Ascending aorta (tissue), 2 donors: ENCODE measurements around the gene CENPA. TPM values are rescaled to one million over a fixed set of nuclear protein-coding genes. Genes with fewer than 3 reads are reported as not detected.

ENCODE experiments used
- DNase-seq, 2 donors: peaks; one replicate each; pipeline ENCODE4 v3.0.0-alpha.2; 2019; ENCODE audit warnings: low spot score in 2 of 2
- H3K27ac ChIP-seq, 2 donors: fragments of 200-600 bp; sonication (generic); one replicate each; pipeline ENCODE4 v1.5.1; 2016 to 2017; ENCODE audit warnings: mild to moderate bottlenecking in 1 of 2
- H3K27me3 ChIP-seq: fragments of 200-600 bp; sonication (generic); one replicate; pipeline ENCODE4 v1.5.1; 2017
- H3K36me3 ChIP-seq, 2 donors: fragments of 200-600 bp; sonication (generic); one replicate each; pipeline ENCODE4 v1.5.1; 2016
- H3K4me1 ChIP-seq, 2 donors: fragments of 200-600 bp; sonication (generic); one replicate each; pipeline ENCODE4 v1.5.1; 2016 to 2017; ENCODE audit warnings: mild to moderate bottlenecking in 1 of 2
- H3K4me3 ChIP-seq, 2 donors: fragments of 200-600 bp; sonication (generic); one replicate each; pipeline ENCODE4 v1.5.1; 2016 to 2017; ENCODE audit warnings: mild to moderate bottlenecking in 1 of 2
- H3K9me3 ChIP-seq, 2 donors: fragments of 200-600 bp; sonication (generic); one replicate each; pipeline ENCODE4 v1.5.1; 2016
- CTCF ChIP-seq, 3 experiments: fragments of 200-600 bp in 2 of 3; fragments of 450-650 bp in 1 of 3; sonication (generic) in 2 of 3; IDR thresholded peaks; one replicate each; pipeline ENCODE4 v1.5.1; 2016 to 2019; ENCODE audit warnings: antibody characterized with exemption in 3 of 3, mild to moderate bottlenecking in 1 of 3, moderate library complexity in 1 of 3
- intact Hi-C: fragments of 100-400 bp; cut with DNase I; formaldehyde crosslinking; loops from one replicate; pipeline ENCODE4 v1.15.1; 2023
- total RNA-seq: library from RNA; depleted of rRNA; stranded (reverse); fragments of >200 nt; gene quantifications from one replicate; pipeline ENCODE4 v1.1.0, GENCODE V29; 2016

Gene CENPA
- total RNA-seq, 1 donor from 2014 or later: not detected

- no peak for TF ChIP-seq CTCF (IDR thresholded peaks at IDR 0.05)
- Histone ChIP-seq H3K36me3 (no peaks in the 10 kb centered on the region), H3K27ac (peak within 1 kb of the TSS; percentile 86 to 97), H3K9me3 (no peaks in the 10 kb centered on the region), H3K27me3 (no peaks in the 10 kb centered on the region), H3K4me3 (peak within 1 kb of the TSS; percentile 75 to 96), H3K4me1 (peaks cover 7 to 31% of the 10 kb centered on the region in 2 donors)
- intact Hi-C loops: loop anchor here (1.0 to 10.0 kb wide), 4 partner anchors 21 to 889 kb away; partner anchors contain the start of genes ASXL2, ATRAID, CAD and EMILIN1
- DNase-seq: peak in 1 of 2 donors; percentile 89
These were observed 21.6 kb upstream of the CENPA start, which contains the start of gene SLC35F6 for GRCh38 chr2:26764078-26764887. SLC35F6 (plus strand) TSS chr2:26764284; CDS start chr2:26764350, 66 bp downstream.

- Histone ChIP-seq H3K4me1 (peaks cover 7 to 34% of the 10 kb centered on the region in 2 donors), H3K27me3 (no peaks in the 10 kb centered on the region), H3K4me3 (peak overlapping the region; percentile 75 to 96), H3K27ac (peak overlapping the region; percentile 86 to 97), H3K9me3 (no peaks in the 10 kb centered on the region), H3K36me3 (no peaks in the 10 kb centered on the region)
- no peak for TF ChIP-seq CTCF (IDR thresholded peaks at IDR 0.05)
- intact Hi-C loops: loop anchor here (1.0 to 10.0 kb wide), 4 partner anchors 20 to 890 kb away; partner anchors contain the start of genes ASXL2, ATRAID, CAD and EMILIN1
- no peak for DNase-seq
These were observed 20.9 kb upstream of the CENPA start for GRCh38 chr2:26764906-26765305.

- Histone ChIP-seq H3K36me3 (no peaks in the 10 kb centered on the region), H3K27me3 (no peaks in the 10 kb centered on the region), H3K4me3 (peak overlapping the region; percentile 75 to 96), H3K27ac (peak overlapping the region; percentile 86 to 97), H3K9me3 (no peaks in the 10 kb centered on the region), H3K4me1 (peaks cover 8 to 35% of the 10 kb centered on the region in 2 donors)
- DNase-seq: no peak
- no peak for TF ChIP-seq CTCF (IDR thresholded peaks at IDR 0.05)
- intact Hi-C loops: loop anchor here (10.0 kb wide), 3 partner anchors 309 to 891 kb away; partner anchors contain the start of genes ASXL2, ATRAID, CAD and EMILIN1
These were observed 20.2 kb upstream of the CENPA start for GRCh38 chr2:26765475-26766200.

- Histone ChIP-seq H3K27me3 (no peaks in the 10 kb centered on the region), H3K36me3 (no peaks in the 10 kb centered on the region), H3K4me3 (no peak overlapping the region), H3K27ac (peak overlapping the region; percentile 9 to 15), H3K9me3 (no peaks in the 10 kb centered on the region), H3K4me1 (peaks cover 23 to 49% of the 10 kb centered on the region in 2 donors)
- DNase-seq: no peak
- intact Hi-C loops: loop anchor here (10.0 kb wide), 3 partner anchors 308 to 892 kb away; partner anchors contain the start of genes ASXL2, ATRAID, CAD and EMILIN1
- no peak for TF ChIP-seq CTCF (IDR thresholded peaks at IDR 0.05)
These were observed 18.7 kb upstream of the CENPA start for GRCh38 chr2:26767129-26767528.

- H3K4me3 ChIP-seq: no peak overlapping the region
These were observed 17.9 kb upstream of the CENPA start for GRCh38 chr2:26767894-26768487.

More at GRCh38 chr2:26767894-26768487, 17.9 kb upstream of the CENPA start:
- Histone ChIP-seq H3K36me3 (no peaks in the 10 kb centered on the region), H3K27me3 (no peaks in the 10 kb centered on the region), H3K4me1 (peaks cover 25 to 55% of the 10 kb centered on the region in 2 donors), H3K9me3 (no peaks in the 10 kb centered on the region), H3K27ac (peak overlapping the region; percentile 70 to 81)
- no peak for DNase-seq
- intact Hi-C loops: loop anchor here (10.0 kb wide), 3 partner anchors 307 to 893 kb away; partner anchors contain the start of genes ASXL2, ATRAID, CAD and EMILIN1
- no peak for TF ChIP-seq CTCF (IDR thresholded peaks at IDR 0.05)
